B cell (primary cell): ENCODE results near the gene PAK4.

Experiments used
- CTCF ChIP-seq: fragments of 200-600 bp; IDR thresholded peaks from one replicate; pipeline ENCODE4 v1.8.0; 2022; ENCODE audit warnings: antibody characterized with exemption, mild to moderate bottlenecking
- EZH2 ChIP-seq: IDR thresholded peaks from 2 replicates; pipeline ENCODE4 v1.6.1; 2012; ENCODE audit warnings: borderline replicate concordance, low read depth, mild to moderate bottlenecking, moderate library complexity, low read length; ENCODE audit not compliant: insufficient read depth, poor library complexity, severe bottlenecking

DNA sequence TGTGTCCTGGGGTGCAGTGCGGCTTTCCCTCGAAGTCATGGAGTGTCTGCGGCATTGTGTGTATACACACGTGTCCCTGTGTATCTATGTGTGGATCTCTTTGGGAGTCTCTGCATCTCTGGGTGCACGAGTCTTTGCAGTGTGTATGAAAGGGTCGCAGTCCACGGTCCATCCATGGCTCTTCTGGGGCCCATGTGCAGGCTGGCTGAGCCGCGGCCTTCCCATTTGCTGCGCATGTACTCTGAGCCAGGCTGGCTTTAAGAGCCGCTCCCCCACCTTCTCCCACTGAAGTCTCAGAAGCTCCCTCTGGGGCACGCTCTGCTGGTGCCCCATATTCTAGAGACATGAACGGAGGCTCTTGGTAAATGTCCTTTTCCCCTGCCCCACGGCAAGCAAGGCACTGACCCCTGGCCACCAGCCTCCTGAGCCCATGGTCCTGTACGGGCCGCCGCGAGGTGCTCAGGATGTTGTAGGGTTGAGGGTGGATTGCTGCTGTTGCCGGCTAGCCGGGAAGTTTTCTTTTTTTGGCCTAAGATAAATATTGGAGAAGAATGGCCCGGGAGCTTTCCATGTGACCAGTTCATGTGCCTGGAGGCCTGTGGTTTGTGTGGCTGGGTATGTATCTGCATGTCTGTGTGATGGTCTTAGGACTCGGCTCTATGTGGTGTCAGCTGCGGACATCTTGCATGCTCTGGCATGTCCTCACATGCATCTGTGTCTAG is 31.9 kb downstream of the PAK4 start:
- TF ChIP-seq CTCF (no peak), EZH2 (no peak)
